COLO668 (cell line): ENCODE data around the gene MRTFA.
"Not testable (repeated sequence)": the region's sequence is repeated elsewhere in the genome, so short reads cannot be mapped to it uniquely, and the experiment has no call there.

Source experiments
- DNase-seq: peaks from one replicate; lab custom pipeline; 2025; ENCODE audit not compliant: unreplicated experiment; lab: John Stamatoyannopoulos, UW

Gene MRTFA

GRCh38 chr22:40636380-40637182 lies at the start of gene MRTFA:
MRTFA (minus strand) TSS chr22:40636719.
- DNase-seq: peak; percentile 99

GRCh38 chr22:40685406-40685805 lies 48.9 kb upstream of the MRTFA start:
- no peak for DNase-seq

GRCh38 chr22:40684728-40685127 lies 48.2 kb upstream of the MRTFA start:
- no peak for DNase-seq

- no peak for DNase-seq
Observed at GRCh38 chr22:40681451-40681850, 44.9 kb upstream of the MRTFA start.

- DNase-seq: no peak
Observed at GRCh38 chr22:40680819-40681183, 44.3 kb upstream of the MRTFA start.

- DNase-seq: no peak
Observed at GRCh38 chr22:40679964-40680818, 43.7 kb upstream of the MRTFA start.

- DNase-seq: no peak
Observed at GRCh38 chr22:40679249-40679963, 42.9 kb upstream of the MRTFA start, which contains the start of gene MCHR1. MCHR1 (plus strand) TSS chr22:40679484; CDS start chr22:40679653, 169 bp downstream.

DNA sequence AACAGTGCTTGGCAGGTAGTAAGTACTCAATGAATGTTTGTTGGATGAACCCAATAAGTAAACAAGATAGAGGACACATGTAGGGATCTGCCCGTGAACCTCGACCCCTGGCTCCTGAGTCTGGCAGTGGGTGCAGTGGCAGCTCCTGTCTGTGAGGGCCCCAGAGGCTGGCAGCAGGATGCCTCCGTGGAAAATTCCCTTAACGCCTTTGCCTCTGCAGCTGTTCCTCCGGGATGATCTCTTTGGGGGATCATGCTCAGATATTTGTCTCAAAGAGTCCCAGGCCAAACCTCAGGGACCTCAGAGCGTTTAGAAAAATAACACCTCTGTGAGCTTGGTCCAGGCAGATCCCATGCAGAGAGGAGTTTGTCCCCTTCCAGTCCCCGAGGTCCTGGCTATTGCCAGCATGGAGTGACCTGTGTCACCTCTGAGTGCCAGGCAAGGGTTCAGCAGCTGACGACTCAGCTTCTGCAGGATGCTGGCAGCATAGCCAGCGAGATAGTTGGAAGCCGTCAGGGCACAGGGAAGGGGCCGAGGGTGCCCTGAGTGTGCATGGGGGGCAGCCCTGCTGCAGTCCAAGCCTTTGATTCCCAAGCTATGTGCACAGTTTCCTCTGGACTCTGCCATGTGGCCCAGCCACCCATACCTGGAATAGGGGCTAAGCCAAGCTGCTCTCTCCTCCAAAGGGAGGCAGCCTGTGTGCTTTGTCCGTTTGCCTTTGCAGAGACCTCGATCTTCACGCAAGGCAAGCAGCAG lies 42.2 kb upstream of the MRTFA start:
- DNase-seq: no peak

GRCh38 chr22:40676644-40677043 lies 40.1 kb upstream of the MRTFA start:
- no peak for DNase-seq

- DNase-seq: not testable (repeated sequence)
Observed at GRCh38 chr22:40676166-40676565, 39.6 kb upstream of the MRTFA start.

- no peak for DNase-seq
Observed at GRCh38 chr22:40674274-40674673, 37.8 kb upstream of the MRTFA start.

GRCh38 chr22:40673017-40673416 lies 36.5 kb upstream of the MRTFA start:
- DNase-seq: no peak

- DNase-seq: no peak
Observed at GRCh38 chr22:40671796-40672360, 35.4 kb upstream of the MRTFA start.

GRCh38 chr22:40671369-40671768 lies 34.9 kb upstream of the MRTFA start:
- no peak for DNase-seq

DNA sequence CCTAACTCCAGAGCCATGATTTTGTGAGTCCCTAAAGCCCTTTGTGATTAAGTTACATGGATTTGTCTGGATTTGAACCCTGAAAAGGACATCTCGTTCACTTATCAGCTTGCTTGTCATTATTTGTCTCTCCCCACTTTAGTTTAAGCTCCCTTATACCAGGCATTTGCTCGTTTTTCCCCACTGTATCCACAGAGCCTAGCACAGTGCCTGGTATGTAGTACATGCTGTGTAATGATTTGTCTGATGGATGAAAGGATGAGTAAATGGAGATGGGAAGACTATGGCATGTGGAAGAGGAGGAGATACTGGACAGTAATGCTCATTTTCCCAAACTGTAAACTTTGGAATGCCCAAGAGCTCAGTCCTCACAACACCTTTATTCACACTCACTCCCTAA lies 33.5 kb upstream of the MRTFA start:
- no peak for DNase-seq

DNA sequence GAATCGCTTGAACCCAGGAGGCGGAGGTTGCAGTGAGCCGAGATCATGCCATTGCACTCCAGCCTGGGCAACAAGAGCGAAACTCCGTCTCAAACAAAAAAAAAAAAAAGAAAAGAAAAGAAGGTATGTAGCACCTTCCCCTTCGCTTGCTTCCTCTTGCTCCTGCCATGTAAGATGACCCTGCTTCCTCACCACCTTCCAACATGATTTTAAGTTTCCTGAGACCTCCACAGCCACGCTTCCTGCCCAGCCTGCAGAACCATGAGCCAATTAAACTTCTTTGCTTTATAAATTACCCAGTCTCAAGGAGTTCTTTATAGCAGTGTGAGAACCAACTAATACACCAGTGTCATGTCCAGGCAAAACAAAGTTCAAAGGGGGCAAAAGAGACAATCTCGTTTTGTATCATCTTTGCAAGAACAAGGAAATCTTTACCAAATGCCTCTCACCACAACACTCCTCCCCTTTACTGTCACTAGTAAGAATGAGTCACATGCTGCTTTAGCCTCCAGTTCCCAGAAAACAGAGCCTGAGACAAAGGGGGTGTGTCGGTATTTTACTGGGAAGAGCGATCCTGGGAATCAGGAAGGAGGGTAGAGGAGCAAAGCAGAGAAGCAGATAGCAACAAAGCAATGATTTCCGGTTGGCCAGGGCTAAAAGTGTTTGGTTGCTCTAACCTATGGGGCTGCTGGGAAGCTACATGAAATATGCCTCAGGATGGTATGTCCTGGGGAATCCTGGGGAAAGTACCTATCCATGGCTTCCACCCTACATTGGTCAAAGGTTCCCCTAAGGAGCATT lies 32.3 kb upstream of the MRTFA start:
- no peak for DNase-seq

DNA sequence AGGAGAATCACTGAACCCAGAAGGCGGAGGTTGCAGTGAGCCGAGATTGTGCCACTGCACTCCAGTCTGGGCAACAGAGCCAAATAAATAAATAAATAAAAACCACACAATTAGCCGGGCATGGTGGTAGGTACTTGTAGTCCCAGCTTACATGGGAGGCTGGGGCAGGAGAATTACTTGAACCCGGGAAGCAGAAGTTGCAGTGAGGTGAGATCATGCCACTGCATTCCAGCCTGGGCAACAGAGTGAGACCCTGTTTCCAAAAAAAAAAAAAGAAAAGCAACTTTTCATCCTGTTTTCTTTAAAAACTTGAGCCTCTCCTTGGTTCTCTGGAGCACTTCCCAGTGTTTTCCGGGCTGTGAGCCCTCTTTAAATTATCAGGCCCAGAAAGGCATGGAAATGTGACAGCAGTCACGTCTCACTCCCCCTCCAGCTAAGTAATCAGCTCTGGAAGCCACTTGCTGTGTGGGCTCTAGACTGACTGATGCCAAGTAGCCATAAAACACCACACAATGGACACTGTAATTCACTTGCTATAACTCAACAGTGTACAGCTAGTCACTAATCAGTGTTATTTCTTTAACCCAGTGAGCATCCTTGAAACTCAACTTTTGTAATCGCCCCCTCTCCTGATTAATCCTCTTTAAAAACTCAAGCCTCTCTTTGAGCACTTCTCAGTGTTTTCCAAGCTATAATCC lies 29.8 kb upstream of the MRTFA start:
- DNase-seq: no peak

DNA sequence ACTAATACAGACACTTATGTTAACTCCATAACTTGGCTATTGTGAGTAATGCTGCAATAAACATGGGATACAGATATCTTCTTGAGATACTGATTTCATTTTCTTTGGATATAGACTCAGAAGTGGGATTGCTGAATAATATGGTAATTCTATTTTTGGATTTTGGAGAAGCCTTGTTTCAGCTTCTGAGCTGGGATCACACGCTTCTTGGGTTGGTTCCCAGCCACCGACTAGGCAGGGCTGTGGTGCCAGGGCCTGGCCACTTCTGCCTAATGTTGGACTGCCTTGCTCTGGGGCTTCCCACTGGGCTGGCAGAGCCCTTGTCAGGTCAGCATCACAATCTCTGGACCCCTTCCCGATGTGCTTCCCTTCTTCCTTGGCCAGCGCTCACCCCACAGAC lies 28.8 kb upstream of the MRTFA start:
- DNase-seq: no peak

DNA sequence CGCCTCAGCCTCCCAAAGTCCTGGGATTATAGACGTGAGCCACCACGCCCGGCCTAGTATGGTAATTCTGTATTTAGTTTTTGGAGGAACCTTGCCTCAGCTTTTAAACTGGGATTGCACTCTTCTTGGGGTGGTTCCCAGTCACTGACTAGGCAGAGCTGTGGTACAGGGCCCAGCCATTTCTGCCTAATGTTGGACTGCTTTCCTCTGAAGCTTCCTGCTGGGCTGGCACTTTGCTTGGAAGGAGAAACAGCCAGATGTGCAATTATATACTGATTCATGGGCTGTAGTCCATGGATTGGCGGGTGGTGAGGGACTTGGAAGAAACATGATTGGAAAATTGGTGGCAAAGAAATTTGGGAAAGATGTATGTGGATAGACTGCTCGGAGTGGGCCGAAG lies 25.2 kb upstream of the MRTFA start:
- DNase-seq: no peak
